Ramos (cell line): ENCODE data around the gene USP35.

Source experiments
- in situ Hi-C: fragments of 300-500 bp; cut with MboI; formaldehyde crosslinking; loops from one replicate; pipeline ENCODE4 v1.14.3; 2022; ENCODE audit warnings: low sequenced_read_pairs; ENCODE audit not compliant: unreplicated experiment

The USP35 gene

DNA sequence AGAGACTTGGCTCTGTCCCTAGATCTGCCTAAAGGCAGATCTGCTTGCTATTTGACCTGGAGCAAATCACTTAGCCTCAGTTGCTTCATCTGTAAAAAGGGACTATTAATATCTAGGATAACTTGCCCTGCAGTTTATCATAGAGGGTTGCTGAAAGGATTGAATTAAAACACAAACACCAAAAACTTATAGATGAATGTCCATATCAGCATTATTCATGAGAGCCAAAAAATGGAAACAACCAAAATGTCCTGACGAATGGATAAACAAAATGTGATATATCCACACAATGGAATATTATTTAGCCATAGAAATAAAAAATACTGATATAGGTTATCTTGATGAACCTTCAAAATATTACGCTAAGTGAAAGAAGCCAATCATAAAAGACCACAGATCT, 67.2 kb downstream of the USP35 start:
- in situ Hi-C loops, result no loop called here

DNA sequence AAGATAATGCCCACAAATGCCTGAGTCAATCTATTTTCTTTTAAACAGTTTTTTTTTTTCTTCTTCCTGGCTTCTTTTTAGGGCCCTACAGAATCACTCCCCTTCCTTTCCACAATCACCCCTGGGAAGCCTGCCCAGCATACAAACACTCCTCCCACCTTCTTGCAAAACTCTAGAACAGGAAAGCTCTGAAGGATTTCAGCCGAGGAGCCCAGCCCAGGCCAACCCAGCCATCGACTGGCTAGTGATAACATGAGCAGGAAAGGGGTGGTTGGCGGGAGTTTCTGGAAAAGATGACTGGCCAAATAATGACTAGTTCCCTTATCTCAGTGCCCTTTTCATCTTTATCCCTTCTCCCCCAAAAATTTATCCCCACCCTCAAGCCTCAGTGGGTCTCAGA, 68.2 kb downstream of the USP35 start:
- in situ Hi-C loops, result no loop called here

DNA sequence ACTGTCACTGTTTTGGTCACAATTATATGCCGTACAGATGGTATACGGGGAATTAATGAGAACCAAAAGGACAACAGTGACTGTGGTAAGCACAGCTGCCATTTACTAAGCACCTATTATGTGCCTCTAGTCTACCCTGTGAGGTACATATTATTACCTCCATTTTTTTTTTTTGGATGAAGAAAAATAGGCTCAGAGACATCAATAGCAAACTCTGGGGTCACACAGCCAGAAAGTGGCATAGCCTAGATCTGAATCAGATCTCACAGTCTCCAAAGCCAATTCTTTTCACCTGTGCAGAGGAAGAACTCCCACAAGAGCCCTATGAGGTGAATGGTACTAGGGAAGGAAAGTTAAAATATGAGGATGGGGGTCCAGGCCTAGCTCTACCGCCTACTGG, 68.9 kb downstream of the USP35 start:
- in situ Hi-C loops, result no loop called here

DNA sequence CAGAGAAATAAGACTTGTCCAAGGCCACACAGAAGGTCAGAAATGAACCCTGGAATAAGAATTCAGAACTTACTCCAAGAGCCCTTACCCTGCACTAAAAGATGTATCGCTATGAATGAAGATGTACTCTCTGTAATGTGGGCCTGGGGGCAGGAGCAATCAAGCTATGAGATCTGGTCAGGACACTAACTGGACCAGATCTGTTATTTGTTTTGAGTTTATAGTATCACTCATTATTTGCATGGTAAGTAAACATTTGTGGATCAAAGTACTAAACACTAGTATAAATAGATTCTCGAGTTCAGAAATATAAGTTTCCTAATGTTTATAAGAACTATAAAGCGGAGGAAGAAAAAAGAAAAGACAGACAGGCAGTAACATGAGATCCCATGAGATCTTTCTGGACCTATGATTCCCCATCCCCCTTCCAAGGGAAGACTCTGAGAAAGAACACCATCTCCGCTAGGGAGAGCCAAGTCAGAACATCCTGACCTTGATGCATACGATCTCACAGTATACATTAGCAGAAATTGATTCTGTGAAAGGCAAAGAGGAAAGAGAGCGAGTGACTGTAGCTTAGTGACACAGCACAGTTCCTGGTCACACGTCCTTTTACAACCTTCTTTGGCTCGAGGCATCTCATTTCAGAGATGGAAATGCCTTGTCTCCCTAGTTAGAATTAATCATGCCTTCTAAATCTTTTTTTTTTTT, 71.2 kb downstream of the USP35 start:
- in situ Hi-C loops, result no loop called here

DNA sequence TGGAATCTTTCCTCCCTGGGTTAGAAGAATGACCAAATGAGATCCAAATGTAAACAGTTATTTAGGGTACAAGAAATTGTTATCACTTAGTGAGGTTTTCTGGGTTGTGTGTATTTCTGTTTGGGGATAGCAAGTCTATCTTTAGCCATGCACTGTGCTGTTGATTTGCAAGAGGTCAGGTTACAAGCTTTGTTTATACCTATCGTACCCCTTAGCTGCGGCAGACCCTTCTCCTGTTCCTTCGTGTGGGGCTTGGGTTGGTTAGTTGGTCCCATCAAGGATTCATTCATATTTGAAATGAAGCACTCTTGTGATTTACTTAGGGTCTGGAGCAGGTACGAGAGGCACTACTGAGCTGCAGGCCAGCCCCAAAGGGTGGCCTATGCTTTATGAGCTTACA, 72.6 kb downstream of the USP35 start:
- in situ Hi-C loops, result no loop called here

DNA sequence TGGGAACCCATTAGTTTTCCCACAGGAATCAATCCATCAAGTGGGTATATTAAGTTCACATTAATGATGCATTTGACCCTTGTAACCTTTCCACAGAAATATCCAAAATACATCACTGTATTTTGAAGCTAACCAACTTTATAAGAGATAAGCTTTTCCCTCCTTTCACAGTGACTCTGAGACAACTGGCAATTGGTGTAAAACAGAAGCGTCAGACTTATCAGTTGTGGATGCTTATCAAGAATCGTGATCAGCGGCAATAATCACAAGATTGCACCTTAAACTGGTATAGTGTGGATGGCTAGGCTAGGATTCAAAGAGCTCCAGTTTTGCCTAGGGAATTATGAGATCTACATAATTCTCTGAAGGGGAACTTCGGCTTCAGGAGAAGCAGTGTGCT, 73.1 kb downstream of the USP35 start:
- in situ Hi-C loops, result no loop called here

DNA sequence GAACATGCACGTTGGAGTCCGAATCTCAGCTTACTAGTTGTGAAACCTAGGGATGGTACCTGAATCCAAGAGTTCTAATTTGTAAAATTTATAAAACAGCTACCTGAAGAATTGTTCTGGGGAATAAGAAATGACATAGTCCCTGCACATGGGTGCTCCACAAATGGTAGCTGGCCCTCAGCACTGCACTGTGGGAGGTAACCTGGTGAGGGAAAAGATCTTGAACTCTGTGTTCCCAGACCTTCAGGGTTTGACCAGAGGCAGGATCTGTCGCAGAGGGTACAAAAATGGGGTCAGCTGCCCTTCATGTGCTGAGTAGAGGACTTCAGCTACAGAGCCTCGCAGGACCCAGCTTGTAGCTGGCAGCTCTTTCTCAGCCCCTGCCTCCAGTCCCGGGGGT, 73.5 kb downstream of the USP35 start:
- in situ Hi-C loops, result no loop called here

DNA sequence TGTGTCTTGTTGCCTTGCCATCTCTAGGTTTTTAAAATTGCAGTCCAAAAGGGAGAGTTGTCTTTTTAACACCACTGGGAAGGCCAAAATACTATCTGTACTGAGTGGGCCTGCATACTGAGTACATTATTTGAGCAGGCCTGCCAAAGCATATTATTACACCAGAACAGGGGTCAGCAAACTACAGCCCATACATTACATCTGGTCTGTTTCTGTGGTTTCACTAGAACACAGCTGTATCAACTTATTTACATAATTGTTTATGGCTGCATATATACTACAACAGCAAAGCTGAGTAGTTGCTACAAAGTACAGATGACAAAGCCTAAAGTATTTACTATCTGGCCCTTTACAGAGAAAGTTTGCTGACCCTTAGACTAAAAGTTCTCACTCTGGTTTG, 74.0 kb downstream of the USP35 start:
- in situ Hi-C loops, result no loop called here
